ENCODE data around the gene COCH.

Gene COCH

GRCh38 chr14:30842431-30842830, 31.9 kb upstream of the COCH start:
- no peak for DNase-seq (ENCODE audit: extremely low spot score)
- CTCF ChIA-PET = no interaction called here
- POLR2A ChIA-PET = interaction anchor here (0.7 kb wide), 1 partner anchor 32 kb away, joined by 3 read pairs; the partner anchor contains the start of gene COCH
- TF ChIP-seq, protein P1, sequence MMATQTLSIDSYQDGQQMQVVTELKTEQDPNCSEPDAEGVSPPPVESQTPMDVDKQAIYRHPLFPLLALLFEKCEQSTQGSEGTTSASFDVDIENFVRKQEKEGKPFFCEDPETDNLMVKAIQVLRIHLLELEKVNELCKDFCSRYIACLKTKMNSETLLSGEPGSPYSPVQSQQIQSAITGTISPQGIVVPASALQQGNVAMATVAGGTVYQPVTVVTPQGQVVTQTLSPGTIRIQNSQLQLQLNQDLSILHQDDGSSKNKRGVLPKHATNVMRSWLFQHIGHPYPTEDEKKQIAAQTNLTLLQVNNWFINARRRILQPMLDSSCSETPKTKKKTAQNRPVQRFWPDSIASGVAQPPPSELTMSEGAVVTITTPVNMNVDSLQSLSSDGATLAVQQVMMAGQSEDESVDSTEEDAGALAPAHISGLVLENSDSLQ (IDR thresholded peaks at IDR 0.05) = no peak

DNA sequence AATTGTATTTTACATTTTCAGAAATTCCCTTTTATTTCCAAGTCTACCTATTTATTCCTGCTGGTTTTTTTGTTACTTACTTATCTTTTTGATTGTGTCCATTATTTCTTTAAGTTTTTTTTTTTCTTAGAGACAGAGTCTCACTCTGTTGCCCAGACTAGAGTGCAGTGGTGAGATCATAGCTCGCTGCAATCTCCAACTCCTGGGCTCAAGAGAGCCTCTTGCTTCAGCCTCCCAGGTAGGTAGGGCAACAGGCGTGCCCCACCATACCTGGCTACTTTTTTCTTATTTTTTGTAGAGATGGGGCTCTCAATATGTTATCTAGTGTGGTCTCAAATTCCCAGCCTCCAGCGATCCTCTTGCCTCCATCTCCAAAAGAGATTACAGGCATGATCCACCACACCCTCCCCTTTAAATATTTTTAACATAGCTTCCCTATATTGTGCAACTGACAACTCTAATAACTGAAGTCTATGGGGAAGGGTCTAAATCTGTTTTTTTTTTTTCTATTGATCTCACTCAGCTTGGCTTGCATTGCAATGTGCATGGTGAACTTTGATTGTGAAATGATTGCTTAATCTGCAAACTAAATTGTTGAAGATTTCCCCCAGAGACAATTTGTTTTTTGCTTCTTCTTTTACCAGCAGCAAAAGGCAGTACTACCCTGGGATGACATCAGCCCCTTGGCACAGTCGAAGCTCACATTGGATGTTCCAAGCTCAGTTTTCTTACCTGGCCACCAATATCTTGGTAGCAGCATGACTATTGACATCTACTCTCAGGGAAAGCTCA, 25.7 kb upstream of the COCH start:
- ChIA-PET CTCF (no interaction called here), POLR2A (no interaction called here)

GRCh38 chr14:30849354-30849753, 25.0 kb upstream of the COCH start:
- CTCF ChIA-PET = no interaction called here

More for the DNA sequence above, 25.7 kb upstream of the COCH start:
- DNase-seq (ENCODE audit: extremely low spot score) = no peak
- TF ChIP-seq SUZ12 (IDR thresholded peaks at IDR 0.05) = no peak
- no peak for TF ChIP-seq CTBP1 (IDR thresholded peaks at IDR 0.05; ENCODE audit: borderline replicate concordance)
- no peak for TF ChIP-seq L3MBTL2 (conservative IDR thresholded peaks at IDR 0.05)
- no peak for TF ChIP-seq LEF1 (IDR thresholded peaks at IDR 0.05; ENCODE audit: borderline replicate concordance)

DNA sequence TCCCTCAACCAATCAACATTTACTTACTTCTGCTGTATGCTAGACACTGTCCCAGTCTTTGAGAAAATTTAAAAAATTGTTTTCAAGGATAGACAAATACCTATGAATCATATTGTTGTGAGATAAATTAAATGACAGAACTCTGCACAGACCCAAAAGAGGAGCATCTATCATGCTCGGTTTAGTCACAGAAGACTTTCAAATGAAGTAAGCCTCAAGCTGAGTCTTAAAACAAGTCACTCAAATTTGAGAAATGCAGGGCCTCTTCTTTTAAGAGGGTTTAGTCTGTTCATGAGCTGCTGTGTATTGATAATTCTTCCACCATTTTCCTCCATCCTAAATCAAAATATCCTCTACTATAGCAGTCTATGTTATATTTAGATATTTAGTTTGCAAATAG, 24.4 kb upstream of the COCH start:
- no peak for DNase-seq (ENCODE audit: extremely low spot score)
- POLR2A ChIA-PET = interaction anchor here (0.7 kb wide), 1 partner anchor 24 kb away, joined by 3 read pairs; no protein-coding TSS in a partner anchor
- CTCF ChIA-PET = no interaction called here
- TF ChIP-seq FOXA1 (IDR thresholded peaks at IDR 0.05) = no peak
- TF ChIP-seq HDGF (IDR thresholded peaks at IDR 0.05; ENCODE audit: borderline replicate concordance) = no peak
- no peak for TF ChIP-seq SUZ12 (IDR thresholded peaks at IDR 0.05)
- no peak for TF ChIP-seq SP1 (IDR thresholded peaks at IDR 0.05)
- no peak for TF ChIP-seq NFRKB (IDR thresholded peaks at IDR 0.05)
- TF ChIP-seq L3MBTL2 (conservative IDR thresholded peaks at IDR 0.05) = no peak
- no peak for TF ChIP-seq ELF4 (IDR thresholded peaks at IDR 0.05)
- no peak for TF ChIP-seq FOXM1 (IDR thresholded peaks at IDR 0.05; ENCODE audit: borderline replicate concordance)
- no peak for TF ChIP-seq CTBP1 (IDR thresholded peaks at IDR 0.05; ENCODE audit: borderline replicate concordance)
- no peak for TF ChIP-seq BHLHE40 (IDR thresholded peaks at IDR 0.05; ENCODE audit: borderline replicate concordance)
- no peak for TF ChIP-seq LEF1 (IDR thresholded peaks at IDR 0.05; ENCODE audit: borderline replicate concordance)
- no peak for TF ChIP-seq TARDBP (IDR thresholded peaks at IDR 0.05)
- TF ChIP-seq ZNF384 (IDR thresholded peaks at IDR 0.05) = no peak
- TF ChIP-seq ARNT (IDR thresholded peaks at IDR 0.05) = no peak

More at GRCh38 chr14:30849354-30849753, 25.0 kb upstream of the COCH start:
- no peak for TF ChIP-seq ARNT (IDR thresholded peaks at IDR 0.05)
- no peak for TF ChIP-seq ELF4 (IDR thresholded peaks at IDR 0.05)
- no peak for TF ChIP-seq FOXM1 (IDR thresholded peaks at IDR 0.05; ENCODE audit: borderline replicate concordance)
- no peak for TF ChIP-seq LEF1 (IDR thresholded peaks at IDR 0.05; ENCODE audit: borderline replicate concordance)
- POLR2A ChIA-PET = no interaction called here
- DNase-seq (ENCODE audit: extremely low spot score) = no peak

- TF ChIP-seq BHLHE40 (IDR thresholded peaks at IDR 0.05; ENCODE audit: borderline replicate concordance) = no peak
- no peak for TF ChIP-seq LEF1 (IDR thresholded peaks at IDR 0.05; ENCODE audit: borderline replicate concordance)
- no peak for TF ChIP-seq FOXM1 (IDR thresholded peaks at IDR 0.05; ENCODE audit: borderline replicate concordance)
- no peak for TF ChIP-seq FOXA1 (IDR thresholded peaks at IDR 0.05)
- no peak for TF ChIP-seq NFRKB (IDR thresholded peaks at IDR 0.05)
- TF ChIP-seq TARDBP (IDR thresholded peaks at IDR 0.05) = no peak
- TF ChIP-seq CTBP1 (IDR thresholded peaks at IDR 0.05; ENCODE audit: borderline replicate concordance) = no peak
- no peak for TF ChIP-seq HDGF (IDR thresholded peaks at IDR 0.05; ENCODE audit: borderline replicate concordance)
- no peak for TF ChIP-seq SP1 (IDR thresholded peaks at IDR 0.05)
- TF ChIP-seq ARNT (IDR thresholded peaks at IDR 0.05) = no peak
- TF ChIP-seq, protein P1 (IDR thresholded peaks at IDR 0.05) = no peak
- POLR2A ChIA-PET = no interaction called here
- no peak for DNase-seq (ENCODE audit: extremely low spot score)
- CTCF ChIA-PET = no interaction called here
These were observed 20.4 kb upstream of the COCH start for GRCh38 chr14:30853946-30854345.

DNA sequence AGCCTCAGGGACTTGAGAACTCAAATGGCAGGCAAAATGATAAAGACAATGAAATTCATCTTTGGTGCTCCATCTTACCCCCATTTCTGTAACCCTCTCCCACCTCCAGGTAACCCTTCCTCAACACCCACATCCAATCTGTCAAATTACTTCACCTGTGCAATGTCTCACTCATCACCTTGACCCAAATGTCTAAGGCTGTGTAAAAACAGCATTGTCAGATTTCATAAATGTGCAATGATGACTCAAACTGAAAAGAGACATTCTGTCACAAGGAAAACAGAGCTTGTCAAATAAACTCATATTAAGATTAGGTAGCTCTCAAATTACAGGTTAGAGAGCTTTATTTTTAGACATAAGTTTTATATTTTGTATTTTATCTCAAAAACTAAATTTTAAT, 19.9 kb upstream of the COCH start:
- POLR2A ChIA-PET = no interaction called here
- no peak for DNase-seq (ENCODE audit: extremely low spot score)
- TF ChIP-seq NFRKB (IDR thresholded peaks at IDR 0.05) (no peak), FOXA1 (IDR thresholded peaks at IDR 0.05) (no peak), BHLHE40 (IDR thresholded peaks at IDR 0.05; ENCODE audit: borderline replicate concordance) (no peak), TARDBP (IDR thresholded peaks at IDR 0.05) (no peak), SUZ12 (IDR thresholded peaks at IDR 0.05) (no peak), ZNF384 (IDR thresholded peaks at IDR 0.05) (no peak), FOXK2 (IDR thresholded peaks at IDR 0.05) (no peak), HDGF (IDR thresholded peaks at IDR 0.05; ENCODE audit: borderline replicate concordance) (no peak), LEF1 (IDR thresholded peaks at IDR 0.05; ENCODE audit: borderline replicate concordance) (no peak), CTBP1 (IDR thresholded peaks at IDR 0.05; ENCODE audit: borderline replicate concordance) (no peak), FOXM1 (IDR thresholded peaks at IDR 0.05; ENCODE audit: borderline replicate concordance) (no peak)
- TF ChIP-seq, protein P1 (IDR thresholded peaks at IDR 0.05) = no peak
- CTCF ChIA-PET = no interaction called here
